HAP-1 (cell line): ENCODE measurements around the gene IDH3G.

Experiments
- DNase-seq, 2 experiments: peaks; one replicate each; pipeline ENCODE4 v3.0.0-alpha.2; 2016 to 2020; ENCODE audit warnings: low spot score in 2 of 2
- H3K27me3 ChIP-seq: fragments of 250-450 bp; sonication (Bioruptor Pico); 2 replicates; pipeline ENCODE4 v1.5.1; 2020; ENCODE audit warnings: low read depth, mild to moderate bottlenecking, moderate library complexity
- H3K36me3 ChIP-seq: fragments of 250-450 bp; sonication (Bioruptor Pico); replicated peaks from 2 replicates; pipeline ENCODE4 v1.5.1; 2020; ENCODE audit warnings: mild to moderate bottlenecking
- H3K4me1 ChIP-seq: fragments of 250-450 bp; sonication (Bioruptor Pico); 2 replicates; pipeline ENCODE4 v1.5.1; 2020; ENCODE audit warnings: mild to moderate bottlenecking
- H3K4me3 ChIP-seq: fragments of 250-450 bp; sonication (Bioruptor Pico); 2 replicates; pipeline ENCODE4 v1.5.1; 2020; ENCODE audit warnings: mild to moderate bottlenecking, moderate library complexity
- H3K9me3 ChIP-seq: fragments of 250-450 bp; sonication (Bioruptor Pico); 2 replicates; pipeline ENCODE4 v1.5.1; 2020; ENCODE audit warnings: mild to moderate bottlenecking, moderate library complexity
- in situ Hi-C: fragments of 300-500 bp; cut with MboI; formaldehyde crosslinking; loops from 3 replicates; pipeline ENCODE4 v1.14.3; 2020; ENCODE audit warnings: low sequenced_read_pairs, inconsistent platforms, mixed read lengths

The IDH3G gene

DNA sequence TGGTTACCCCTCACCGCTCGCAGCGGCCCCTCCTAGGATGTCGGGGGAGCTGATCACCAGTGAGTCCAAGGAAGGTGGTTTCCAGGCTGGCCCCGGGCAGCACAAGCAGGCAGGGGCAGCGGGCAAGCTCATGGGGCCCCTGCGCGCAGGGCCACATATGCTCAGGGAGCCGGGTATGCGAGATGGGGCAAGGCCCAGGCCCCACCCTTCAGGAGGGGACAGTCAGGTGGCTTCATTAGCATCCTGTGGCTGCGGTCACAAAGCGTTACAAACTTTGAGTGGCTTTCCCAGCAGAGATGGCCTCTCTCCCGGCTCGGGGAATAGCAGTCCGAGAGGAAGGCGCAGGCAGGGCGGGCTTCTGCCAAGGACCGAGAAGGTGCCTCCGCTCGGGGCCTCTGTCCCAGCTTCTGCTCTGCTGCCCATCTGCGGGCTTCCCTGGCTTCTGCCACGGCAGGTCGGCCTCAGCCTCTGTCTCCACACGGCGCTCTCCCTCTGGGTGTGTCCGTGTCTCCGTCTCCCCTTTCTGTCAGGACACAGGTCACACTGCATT is 56.0 kb downstream of the IDH3G start:
- in situ Hi-C loops = no loop called here
- no peaks in the 10 kb centered on the region for H3K36me3 ChIP-seq
- H3K4me1 ChIP-seq = no peaks in the 10 kb centered on the region
- no peak overlapping the region for H3K4me3 ChIP-seq
- no peak for DNase-seq
- H3K9me3 ChIP-seq = no peaks in the 10 kb centered on the region
- H3K27me3 ChIP-seq = no peaks in the 10 kb centered on the region

GRCh38 chrX:153736871-153737441 is 57.2 kb downstream of the IDH3G start:
- H3K4me1 ChIP-seq = no peaks in the 10 kb centered on the region
- in situ Hi-C loops = no loop called here
- H3K27me3 ChIP-seq = no peaks in the 10 kb centered on the region
- no peak for DNase-seq
- no peak overlapping the region for H3K4me3 ChIP-seq
- H3K9me3 ChIP-seq = no peaks in the 10 kb centered on the region
- no peaks in the 10 kb centered on the region for H3K36me3 ChIP-seq

- in situ Hi-C loops = no loop called here
- Histone ChIP-seq H3K36me3 (no peaks in the 10 kb centered on the region), H3K9me3 (no peaks in the 10 kb centered on the region), H3K4me1 (no peaks in the 10 kb centered on the region), H3K4me3 (no peak overlapping the region), H3K27me3 (no peaks in the 10 kb centered on the region)
- no peak for DNase-seq
These were observed 57.9 kb downstream of the IDH3G start for GRCh38 chrX:153736071-153736820.
